GM12873 (cell line): ENCODE data around the gene RAD51C.

Experiments
- TF ChIP-seq, protein P1 (sequence below): IDR thresholded peaks from 2 replicates; pipeline ENCODE4 v1.5.1; 2012; ENCODE audit warnings: low read depth, mild to moderate bottlenecking, moderate library complexity, low read length, control low read depth; ENCODE audit not compliant: insufficient read depth; ENCODE audit errors: missing control alignments

Gene RAD51C

DNA sequence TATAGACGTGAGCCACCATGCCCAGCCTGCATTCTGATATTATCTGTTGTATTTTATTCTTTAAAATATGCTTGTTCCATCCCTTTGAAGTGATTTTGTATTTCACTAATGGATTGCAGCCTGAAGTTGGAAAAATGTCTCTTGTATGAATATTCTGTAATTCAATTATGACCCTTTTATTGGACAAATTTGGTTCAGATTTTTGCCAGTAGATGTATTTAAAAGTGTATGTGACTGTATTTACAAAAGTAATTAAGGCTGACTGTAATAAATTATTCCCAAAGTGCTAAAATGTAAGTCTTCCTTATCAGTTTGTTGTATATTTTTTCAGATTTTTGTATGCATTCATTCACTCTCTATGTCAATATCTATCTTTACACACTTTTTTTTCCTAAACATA is 87.0 kb downstream of the RAD51C start:
- TF ChIP-seq, protein P1, sequence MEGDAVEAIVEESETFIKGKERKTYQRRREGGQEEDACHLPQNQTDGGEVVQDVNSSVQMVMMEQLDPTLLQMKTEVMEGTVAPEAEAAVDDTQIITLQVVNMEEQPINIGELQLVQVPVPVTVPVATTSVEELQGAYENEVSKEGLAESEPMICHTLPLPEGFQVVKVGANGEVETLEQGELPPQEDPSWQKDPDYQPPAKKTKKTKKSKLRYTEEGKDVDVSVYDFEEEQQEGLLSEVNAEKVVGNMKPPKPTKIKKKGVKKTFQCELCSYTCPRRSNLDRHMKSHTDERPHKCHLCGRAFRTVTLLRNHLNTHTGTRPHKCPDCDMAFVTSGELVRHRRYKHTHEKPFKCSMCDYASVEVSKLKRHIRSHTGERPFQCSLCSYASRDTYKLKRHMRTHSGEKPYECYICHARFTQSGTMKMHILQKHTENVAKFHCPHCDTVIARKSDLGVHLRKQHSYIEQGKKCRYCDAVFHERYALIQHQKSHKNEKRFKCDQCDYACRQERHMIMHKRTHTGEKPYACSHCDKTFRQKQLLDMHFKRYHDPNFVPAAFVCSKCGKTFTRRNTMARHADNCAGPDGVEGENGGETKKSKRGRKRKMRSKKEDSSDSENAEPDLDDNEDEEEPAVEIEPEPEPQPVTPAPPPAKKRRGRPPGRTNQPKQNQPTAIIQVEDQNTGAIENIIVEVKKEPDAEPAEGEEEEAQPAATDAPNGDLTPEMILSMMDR, result no peak

DNA sequence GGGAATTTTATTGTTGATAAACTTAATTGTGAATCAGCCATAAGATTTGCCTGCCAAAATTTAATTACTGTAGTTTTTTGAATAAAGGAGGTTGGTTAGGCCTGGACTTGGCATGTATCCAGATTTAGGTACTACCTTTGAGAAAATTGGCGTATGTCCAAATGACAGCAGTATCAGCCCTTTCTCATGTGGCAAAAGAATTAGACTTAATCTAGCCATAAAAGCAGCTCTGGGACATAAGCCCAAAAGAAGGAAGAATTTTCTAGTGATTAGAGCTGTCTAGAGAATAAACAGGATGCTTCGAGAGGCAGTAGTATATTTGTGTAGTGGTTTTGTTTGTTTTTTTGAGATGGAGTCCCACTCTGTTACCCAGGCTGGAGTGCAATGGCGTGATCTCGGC is 91.0 kb downstream of the RAD51C start:
- TF ChIP-seq, protein P1, result no peak

DNA sequence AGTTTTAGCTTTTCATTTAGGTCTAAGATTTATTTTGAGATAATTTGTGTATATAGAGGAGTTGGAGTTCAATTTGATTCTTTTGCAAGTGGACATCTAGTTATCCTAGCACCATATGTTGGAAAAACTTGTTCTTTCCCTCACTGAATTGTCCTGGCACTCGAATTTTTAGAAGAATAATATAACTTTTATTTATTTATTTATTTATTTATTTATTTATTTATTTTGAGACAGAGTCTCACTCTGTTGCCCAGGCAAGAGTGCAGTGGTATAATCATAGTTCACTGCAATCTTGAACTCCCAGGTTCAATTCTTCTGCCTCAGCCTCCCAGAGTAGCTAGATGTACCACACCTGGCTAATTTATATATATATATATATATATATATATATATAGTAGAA is 92.7 kb downstream of the RAD51C start:
- TF ChIP-seq, protein P1, result no peak
